HG03457 (cell line): ENCODE data around the gene TEX22.

Source experiments
- ATAC-seq: cut with Tn5 transposase; IDR thresholded peaks from one replicate; pipeline ENCODE4 v1.9.1; 2021; ENCODE audit warnings: moderate number of reproducible peaks; ENCODE audit not compliant: unreplicated experiment

TEX22 gene

GRCh38 chr14:105437723-105438500, 39.6 kb downstream of the TEX22 start:
- no peak for ATAC-seq

- no peak for ATAC-seq
Observed at GRCh38 chr14:105439179-105439578, 40.8 kb downstream of the TEX22 start.

DNA sequence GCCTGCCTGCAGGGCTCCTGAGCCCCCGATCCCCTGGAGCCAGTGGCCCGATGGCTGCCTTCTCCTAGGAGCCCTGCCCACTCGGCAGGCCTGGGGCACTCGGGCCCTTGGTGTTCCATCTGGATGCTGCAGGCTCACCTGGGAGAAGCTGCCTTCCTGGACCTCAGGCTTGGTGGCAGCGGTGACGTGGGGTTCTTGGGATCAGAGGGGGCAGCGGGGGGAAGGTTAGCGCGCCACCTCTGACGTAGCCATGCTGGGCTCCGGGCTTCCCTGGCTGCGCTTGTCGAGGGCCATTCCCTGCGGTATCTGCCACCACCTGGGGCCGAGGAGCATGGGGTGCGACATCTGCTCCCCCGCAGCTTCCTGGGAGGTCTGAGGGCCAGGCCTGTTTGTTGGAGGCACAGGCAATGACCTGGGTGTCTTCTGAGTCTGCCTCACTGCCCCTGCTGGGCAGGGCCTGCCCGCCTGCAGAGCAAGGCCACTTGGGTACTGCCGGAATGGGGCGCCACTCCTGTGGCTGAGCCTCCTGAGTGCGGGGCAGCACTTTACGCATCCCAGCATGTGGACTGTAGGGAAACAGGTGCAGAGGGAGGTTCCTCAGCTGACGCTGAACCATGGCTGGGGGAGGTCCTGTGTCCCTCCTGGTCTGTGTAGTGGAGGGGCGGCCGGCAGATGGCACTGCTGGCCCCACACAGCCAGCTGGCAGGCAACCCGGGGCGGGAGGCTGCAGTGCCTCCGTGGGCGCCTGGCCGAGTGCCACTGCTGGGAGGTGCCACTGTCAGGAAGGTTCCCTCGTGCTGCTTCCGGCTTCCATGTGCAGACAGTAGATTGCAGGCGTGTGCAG, 41.6 kb downstream of the TEX22 start:
- ATAC-seq = no peak

DNA sequence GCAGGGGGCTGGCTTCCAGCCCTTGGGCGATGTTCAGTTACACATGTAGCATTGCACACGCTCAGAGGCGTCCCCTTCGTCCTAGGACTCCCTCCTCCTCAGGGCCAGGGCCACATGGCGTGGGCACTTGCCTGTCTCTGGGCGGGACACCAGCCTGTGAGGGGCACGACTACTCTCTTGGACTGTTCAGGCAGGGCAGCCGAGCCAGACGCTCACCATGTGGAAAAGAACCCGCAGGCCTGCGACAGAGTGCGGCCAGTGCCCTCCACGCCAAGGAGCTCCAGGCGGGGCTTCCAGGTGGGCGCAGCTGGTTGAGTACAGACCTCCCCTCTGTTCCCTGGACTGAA, 42.2 kb downstream of the TEX22 start:
- ATAC-seq = no peak

- ATAC-seq = no peak
Observed at GRCh38 chr14:105440992-105441391, 42.7 kb downstream of the TEX22 start.

DNA sequence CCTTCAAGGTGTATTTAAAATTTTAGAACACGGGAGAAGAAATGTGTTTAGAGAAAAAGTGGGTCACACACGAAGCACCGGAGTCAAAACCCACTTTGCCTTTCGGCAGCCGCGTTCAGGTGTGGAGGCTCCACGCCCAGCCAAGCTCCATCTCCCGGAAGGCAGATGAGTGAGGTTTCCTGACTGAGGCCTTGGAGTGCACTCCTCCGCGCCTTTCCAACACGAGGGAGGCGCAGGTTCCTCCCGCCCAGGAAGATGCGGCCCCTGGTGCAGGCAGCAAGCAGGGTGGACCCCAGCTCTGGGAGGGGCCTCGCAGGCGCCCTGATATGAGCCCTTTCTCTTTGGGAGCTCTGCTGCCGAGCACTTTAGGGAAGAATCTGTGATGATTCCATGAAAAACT, 43.8 kb downstream of the TEX22 start:
- no peak for ATAC-seq

DNA sequence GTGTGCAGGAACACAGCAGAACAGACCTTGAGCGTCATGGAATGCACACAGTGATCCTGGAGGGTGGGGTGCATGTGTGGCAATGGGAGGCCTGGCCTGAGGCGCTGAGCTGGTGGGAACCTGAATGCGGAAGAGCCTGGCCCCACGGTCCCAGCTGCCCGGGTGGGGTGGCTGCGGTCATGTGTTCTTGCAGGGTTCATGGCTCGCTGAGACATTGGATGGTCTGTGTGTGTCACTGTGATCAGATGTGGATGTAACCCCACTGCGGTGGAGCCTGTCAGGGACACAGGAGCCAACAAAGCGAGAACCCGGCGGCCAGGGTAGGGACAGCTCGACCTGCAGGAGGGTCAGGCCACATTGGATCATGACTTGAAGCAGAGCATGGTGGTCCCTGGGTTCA, 44.5 kb downstream of the TEX22 start:
- ATAC-seq = no peak

DNA sequence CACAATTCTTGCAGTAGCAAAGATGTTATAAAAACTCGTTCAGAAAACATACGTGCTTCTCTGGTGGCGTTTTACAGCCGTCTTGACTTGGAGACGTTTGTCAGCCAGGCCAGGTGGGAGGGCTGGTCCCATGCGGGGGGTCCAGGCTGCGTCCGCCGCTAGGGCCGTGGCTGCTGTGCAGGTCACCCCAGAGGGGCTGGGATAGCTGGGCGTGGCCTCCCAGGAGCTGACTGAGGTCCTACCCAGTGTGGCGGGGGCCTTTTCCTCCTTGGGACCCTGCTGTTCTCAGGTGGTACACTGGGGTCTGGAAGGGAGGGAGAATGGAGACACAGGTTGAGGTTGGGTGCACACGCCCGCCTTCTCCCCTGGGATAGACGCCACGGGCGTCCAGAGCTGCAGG, 46.5 kb downstream of the TEX22 start:
- no peak for ATAC-seq

DNA sequence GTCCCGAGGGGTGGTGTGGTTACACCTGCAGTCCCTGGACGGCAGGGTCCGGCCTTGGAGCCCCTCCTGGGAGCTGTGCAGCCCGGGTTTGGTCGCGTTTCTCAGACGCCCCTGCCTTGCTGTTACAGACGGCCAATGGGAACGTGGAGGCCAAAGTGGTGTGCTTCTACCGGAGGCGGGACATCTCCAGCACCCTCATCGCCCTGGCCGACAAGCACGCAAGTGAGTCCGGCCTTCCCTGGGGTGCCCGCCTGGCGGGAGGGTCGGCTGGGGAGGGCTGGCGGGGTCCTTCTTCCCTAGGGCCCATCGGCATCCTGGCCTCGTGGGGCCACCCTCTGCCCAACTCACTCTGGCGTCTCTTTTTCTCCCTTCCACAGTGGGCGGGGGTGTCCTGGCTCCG, 47.0 kb downstream of the TEX22 start:
- no peak for ATAC-seq

DNA sequence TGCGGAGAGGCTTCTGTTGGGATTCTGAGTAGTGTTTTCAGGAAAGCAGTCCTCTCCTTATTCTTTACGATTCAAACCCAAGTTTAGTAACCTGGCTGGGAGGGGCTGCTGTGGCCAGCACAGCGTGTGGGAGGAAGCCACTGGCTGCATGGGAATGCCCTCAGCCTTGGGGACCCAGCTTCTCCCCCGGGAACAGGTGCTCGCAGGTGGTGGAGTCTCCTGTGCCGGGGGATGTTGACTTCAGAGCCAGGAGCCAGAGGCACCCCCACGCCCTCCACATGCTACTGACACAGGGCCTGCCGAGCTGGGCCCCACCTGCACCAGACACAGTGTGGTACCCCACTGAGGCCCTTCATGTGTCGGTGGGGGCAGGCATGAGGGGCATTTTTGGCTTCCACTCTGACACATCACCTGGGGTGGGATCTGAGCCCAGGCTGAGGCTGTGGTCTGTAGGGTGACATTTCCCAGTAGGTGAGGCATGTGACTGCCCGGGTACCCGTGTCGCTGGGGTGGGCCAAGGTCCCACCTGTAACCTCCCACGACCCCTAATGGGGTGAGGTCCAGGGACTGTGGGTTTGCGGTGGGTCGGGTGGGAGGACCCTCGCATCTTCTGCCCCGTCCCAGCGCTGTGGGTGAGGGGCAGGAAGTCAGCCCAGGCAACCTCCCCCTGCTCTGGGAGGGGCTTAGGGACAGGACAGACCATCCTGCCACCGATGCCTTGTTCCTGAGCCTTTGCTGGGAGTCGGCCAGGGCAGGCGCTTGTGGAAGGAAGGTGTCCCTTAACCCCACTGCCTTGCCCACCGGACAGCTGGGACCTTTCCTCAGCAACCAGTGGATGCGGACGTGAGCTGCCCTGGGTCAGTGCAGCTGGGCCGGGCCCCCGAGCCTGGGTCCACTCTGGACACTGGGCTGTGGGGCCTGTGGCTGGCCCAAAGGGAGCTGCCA, 47.8 kb downstream of the TEX22 start:
- ATAC-seq = no peak

GRCh38 chr14:105446971-105447370, 48.6 kb downstream of the TEX22 start:
- ATAC-seq = no peak

DNA sequence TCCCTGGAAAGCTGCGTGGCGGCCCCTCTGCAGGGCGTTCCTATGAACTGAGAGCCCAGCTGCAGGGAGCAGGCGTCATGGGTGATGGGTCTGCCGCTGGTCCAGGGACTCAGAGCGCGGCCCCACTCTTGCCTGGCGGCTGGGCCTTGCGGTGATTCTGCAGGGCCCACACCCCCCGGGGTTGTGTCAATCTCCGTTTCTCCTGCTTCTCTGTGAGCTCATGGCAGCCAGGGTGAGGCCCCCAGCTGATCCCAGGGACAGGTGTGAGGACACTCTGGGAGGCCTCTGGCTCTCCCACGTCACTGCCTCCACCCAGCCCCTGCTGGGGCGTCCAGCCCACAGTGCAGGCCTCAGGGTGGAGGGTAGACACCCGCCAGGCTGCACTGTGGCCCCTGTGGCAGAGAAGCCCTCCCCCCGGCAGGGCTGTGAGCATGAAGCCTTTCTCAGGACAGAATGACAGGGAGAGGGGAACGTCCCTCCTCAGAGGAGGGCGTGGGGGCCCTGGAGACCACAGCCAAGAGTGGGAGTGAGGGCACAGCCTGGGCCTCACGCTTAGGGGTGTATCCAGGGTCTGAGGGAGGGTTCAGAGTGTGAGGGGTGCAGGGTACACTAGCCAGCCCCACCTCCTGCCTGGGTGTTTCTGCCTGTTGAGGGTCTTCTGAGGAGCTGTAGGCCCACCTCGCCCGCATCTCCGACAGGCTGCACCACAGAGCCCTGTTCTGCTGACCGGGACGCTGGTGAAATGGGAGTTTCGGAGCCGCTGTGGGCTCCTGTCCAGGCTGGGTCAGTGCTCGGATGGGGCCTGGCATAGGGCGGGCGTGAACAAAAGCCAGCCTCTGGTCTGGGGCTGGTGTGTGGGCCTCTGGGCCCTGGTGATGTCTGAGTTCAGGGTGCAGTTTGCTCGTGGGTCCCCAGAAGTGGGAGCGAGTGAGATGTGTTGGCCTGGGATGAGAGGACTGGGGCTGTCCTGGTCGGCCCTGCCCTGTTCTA, 49.6 kb downstream of the TEX22 start:
- no peak for ATAC-seq

GRCh38 chr14:105448706-105449111, 50.4 kb downstream of the TEX22 start:
- ATAC-seq = no peak

DNA sequence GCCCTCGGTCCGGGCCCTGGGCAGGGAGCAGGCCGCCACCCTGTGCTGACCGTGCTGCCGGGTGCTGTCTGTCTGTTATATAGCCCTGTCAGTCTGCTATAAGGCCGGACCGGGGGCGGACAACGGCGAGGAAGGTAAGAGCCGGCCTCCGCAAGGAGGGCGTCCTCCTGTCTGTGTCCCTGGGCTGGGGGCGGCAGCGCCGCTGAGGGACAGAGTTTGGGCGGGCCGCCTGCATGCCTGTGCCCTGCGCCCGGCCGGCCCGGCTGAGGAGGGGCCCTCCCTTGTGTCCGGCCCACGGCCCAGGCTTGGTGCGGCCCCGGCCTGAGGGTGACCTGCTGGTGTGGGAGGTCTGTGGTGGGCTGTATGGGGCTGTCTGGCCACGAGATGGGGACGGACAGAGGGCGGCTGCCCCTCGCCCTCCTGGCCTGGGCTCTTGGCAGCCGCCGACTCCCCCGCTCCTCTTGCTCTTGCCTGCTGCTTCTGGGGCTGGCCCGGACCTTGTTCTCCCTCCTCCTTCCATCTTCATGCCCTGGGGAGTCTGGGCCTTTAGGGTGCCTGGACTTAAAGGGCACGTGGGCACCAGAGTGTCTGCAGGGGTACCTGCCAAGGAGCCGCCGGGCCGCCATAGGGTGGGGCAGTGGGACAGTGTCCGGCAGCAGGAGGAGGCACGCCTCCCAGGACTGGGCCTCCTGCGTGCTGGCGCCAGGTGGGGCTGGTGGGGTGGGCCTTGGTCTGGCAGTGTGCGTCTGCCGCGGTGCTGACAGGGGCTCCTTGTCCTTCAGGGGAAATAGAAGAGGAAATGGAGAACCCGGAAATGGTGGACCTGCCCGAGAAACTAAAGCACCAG, 51.2 kb downstream of the TEX22 start:
- no peak for ATAC-seq

- ATAC-seq = no peak
Observed at GRCh38 chr14:105450123-105450505, 51.8 kb downstream of the TEX22 start.

DNA sequence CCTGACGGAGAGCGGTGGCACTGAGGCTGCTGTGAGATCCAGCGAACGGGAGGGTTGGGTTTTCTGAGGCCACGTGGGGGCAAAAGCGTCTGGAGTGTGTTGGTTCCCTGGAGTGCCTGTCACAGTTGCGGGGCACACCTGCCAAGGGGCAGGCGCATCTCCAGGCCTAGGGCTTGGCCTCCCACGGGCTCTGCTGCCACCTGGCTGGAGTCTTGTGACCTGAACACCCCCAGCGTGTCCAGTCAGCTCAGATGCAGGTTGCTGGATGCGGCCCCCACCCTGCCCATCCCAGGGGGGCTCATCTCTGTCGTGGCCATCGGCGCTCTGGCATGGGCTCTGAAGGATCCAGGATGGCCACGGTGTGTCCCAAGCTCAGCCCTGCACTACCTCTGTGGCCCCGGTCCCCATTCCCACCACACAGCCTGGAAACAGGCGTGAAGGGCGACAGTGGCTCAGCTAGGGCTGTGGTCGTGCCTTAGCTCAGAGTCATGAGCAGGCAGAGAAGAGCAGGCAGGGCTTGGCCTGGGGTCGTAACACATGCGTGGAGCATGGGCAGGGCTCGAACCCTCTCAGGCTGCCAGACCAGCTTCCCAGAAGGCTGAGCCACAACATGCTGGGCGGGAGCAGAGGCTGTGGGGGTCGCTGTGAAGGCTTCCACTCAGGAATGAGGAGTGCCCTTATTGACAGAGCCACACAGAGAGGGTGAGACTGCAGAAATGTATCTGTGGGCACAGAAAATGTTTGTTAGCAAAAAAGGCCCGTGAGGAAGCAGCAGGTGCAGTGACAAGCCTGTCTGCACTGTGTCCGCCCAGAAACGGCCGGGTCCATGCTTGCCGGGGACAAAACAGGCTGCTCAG, 52.8 kb downstream of the TEX22 start:
- ATAC-seq = no peak

- no peak for ATAC-seq
Observed at GRCh38 chr14:105452963-105453362, 54.6 kb downstream of the TEX22 start.

DNA sequence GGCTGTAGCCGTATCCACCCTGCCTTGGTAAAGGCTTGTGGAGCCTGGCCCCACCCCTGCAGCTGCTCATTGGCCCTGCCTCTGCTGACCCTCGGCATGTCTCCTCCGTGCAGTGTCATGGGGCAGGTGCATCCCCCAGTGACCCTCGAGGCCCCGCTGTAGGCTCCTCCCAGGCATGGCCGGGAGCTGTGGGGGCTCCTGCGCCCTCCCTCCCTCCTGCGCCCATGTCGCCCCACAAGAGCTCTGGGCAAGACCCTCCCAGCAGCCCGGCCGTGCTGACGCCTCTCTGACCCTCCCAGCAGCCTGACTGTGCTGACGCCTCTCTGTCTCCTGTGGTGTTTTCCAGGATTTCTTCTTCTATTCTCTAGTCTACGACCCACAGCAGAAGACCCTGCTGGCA, 55.5 kb downstream of the TEX22 start:
- ATAC-seq = no peak
